K562 (cell line): ENCODE measurements around the gene ARHGEF16.

ENCODE experiments used
- NCOR1 ChIP-seq: fragments of 450-650 bp; IDR thresholded peaks from 2 replicates; pipeline ENCODE4 v1.6.1; 2016; ENCODE audit warnings: mild to moderate bottlenecking, moderate library complexity
- NR2F6 ChIP-seq: fragments of 450-650 bp; formaldehyde crosslinking; IDR thresholded peaks from 2 replicates; pipeline ENCODE4 v1.4.0; 2020; ENCODE audit warnings: mild to moderate bottlenecking
- POLR2AphosphoS5 ChIP-seq: IDR thresholded peaks from 2 replicates; pipeline ENCODE4 v1.6.1; 2011; ENCODE audit warnings: mild to moderate bottlenecking, low read depth, low read length, moderate library complexity; ENCODE audit not compliant: control insufficient read depth, insufficient read depth
- POLR2B ChIP-seq: fragments of 450-650 bp; IDR thresholded peaks from 2 replicates; pipeline ENCODE4 v1.6.1; 2018; ENCODE audit warnings: low read depth; ENCODE audit not compliant: partially characterized antibody
- RAD21 ChIP-seq, 2 experiments: fragments of 250-450 bp in 1 of 2; fragments of 450-650 bp in 1 of 2; sonication (Bioruptor Pico) in 1 of 2; formaldehyde crosslinking in 1 of 2; IDR thresholded peaks in 1 of 2; conservative IDR thresholded peaks in 1 of 2; 2 replicates each; pipeline versions ENCODE4 v1.4.0 to v1.8.0; 2020 to 2022; ENCODE audit warnings: mild to moderate bottlenecking in 2 of 2, moderate library complexity in 1 of 2
- STAT5A ChIP-seq: IDR thresholded peaks from 2 replicates; pipeline ENCODE4 v1.6.1; 2012; ENCODE audit warnings: low read length, inconsistent platforms, borderline replicate concordance
- TEAD1 ChIP-seq, 2 experiments: fragments of 450-650 bp in 1 of 2; sonication (generic) in 1 of 2; formaldehyde crosslinking; IDR thresholded peaks; 2 replicates each; pipeline versions ENCODE4 v1.4.0 to v1.8.0; 2020 to 2022; ENCODE audit warnings: mild to moderate bottlenecking in 2 of 2, missing genetic modification reagents in 1 of 2

DNA sequence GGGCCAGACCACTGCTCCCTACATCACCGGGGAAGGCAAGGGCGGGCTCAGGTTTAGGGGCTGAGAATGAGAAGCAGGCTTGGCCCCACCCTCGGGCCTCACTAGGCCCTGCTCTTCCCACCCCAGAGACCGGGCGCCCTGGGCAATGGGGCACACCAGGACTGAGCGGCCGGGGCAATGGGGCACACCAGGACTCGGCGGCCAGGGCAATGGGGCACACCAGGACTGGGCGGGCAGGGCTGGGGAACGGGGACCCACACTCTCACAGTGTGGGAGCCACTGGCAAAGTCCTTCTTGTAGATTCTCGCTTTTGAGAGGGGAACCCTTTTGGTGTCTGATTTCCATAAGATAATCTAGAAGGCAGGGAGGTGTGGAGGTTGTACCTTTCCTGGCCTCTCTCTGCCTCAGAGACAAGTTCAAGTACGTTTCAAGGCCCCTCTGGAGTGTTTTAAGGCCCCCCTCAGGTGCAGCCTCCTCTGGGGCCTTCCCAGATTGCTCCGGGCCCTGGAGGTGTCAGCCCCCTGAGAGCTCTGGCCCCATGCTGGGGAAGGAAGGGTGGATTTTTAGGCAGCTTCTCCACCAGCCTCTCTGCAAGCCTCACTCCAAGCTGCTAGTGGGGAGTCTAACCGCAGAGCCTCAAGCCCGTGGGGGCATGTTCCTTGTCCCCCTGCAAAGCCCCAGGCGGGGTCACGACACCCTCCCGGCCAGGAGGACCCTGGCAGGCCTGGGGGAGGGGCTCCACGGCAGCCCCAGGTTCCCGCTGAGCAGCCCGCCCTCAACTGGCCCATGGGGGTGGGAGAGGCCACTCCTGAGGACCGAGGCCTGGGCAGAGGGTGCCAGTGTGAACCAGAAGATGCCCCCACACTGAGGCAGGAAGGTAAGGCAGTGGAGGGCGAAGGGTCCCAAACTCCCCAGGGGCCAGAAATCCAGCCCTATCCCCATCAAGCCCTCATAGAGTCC is 66.2 kb downstream of the ARHGEF16 start:
- TF ChIP-seq NCOR1 (no peak), STAT5A (no peak), POLR2AphosphoS5 (no peak), POLR2B (no peak), TEAD1 (CRISPR knock-in tag; IDR thresholded peaks at IDR 0.05) (no peak), RAD21 (CRISPR knock-in tag; conservative IDR thresholded peaks at IDR 0.05 in 1 of 2, IDR thresholded peaks at IDR 0.05 in 1 of 2) (no peak), NR2F6 (CRISPR knock-in tag) (no peak)
